ENCODE measurements around the gene GPR32. TPM values are rescaled to one million over a fixed set of nuclear protein-coding genes. Genes with fewer than 3 reads are reported as not detected.
"Not testable (repeated sequence)": the region's sequence is repeated elsewhere in the genome, so short reads cannot be mapped to it uniquely, and the experiment has no call there.

GPR32 gene
- total RNA-seq, 6 donors from 2014 or later, result not detected

GRCh38 chr19:50764409-50764808 lies 5.9 kb upstream of the GPR32 start:
- H3K36me3 ChIP-seq, result no peaks in the 10 kb centered on the region
- ATAC-seq (ENCODE audit: low FRiP score in 2 of 2), result no peak
- H3K27me3 ChIP-seq, result no peaks in the 10 kb centered on the region
- H3K4me3 ChIP-seq, result no peak overlapping the region
- WGBS, 2 donors, result 59 to 78% methylated on average over 6 to 7 of the region's 7 CpGs
- no peak for DNase-seq
- peaks cover 0 to 5% (median 0%) of the 10 kb centered on the region in 4 donors for H3K9me3 ChIP-seq
- no peaks in the 10 kb centered on the region for H3K4me1 ChIP-seq
- H3K27ac ChIP-seq, result no peak overlapping the region
- TF ChIP-seq CTCF (IDR thresholded peaks at IDR 0.05) (no peak), POLR2AphosphoS5 (IDR thresholded peaks at IDR 0.05) (no peak), POLR2A (IDR thresholded peaks at IDR 0.05) (no peak), EP300 (IDR thresholded peaks at IDR 0.05) (no peak)

GRCh38 chr19:50766746-50767145 lies 3.5 kb upstream of the GPR32 start:
- not testable (repeated sequence) for DNase-seq; H3K9me3 ChIP-seq; H3K4me1 ChIP-seq; H3K27ac ChIP-seq; H3K4me3 ChIP-seq; ATAC-seq (ENCODE audit: low FRiP score in 2 of 2); H3K36me3 ChIP-seq; H3K27me3 ChIP-seq
- 81 to 83% methylated on average over 8 to 12 of the region's 12 CpGs for WGBS, 2 donors

GRCh38 chr19:50767263-50767662 lies 3.0 kb upstream of the GPR32 start:
- not testable (repeated sequence) for H3K36me3 ChIP-seq; H3K4me3 ChIP-seq; DNase-seq; ATAC-seq (ENCODE audit: low FRiP score in 2 of 2); H3K4me1 ChIP-seq; H3K27ac ChIP-seq; H3K9me3 ChIP-seq; H3K27me3 ChIP-seq
- WGBS, 2 donors, result 38 to 41% methylated on average over 5 of the region's 5 CpGs

- TF ChIP-seq EP300 (IDR thresholded peaks at IDR 0.05), result no peak
- 51 to 58% methylated on average over 5 of the region's 5 CpGs for WGBS, 2 donors
- Histone ChIP-seq H3K36me3 (no peaks in the 10 kb centered on the region), H3K27ac (no peak overlapping the region), H3K4me1 (no peaks in the 10 kb centered on the region), H3K27me3 (no peaks in the 10 kb centered on the region), H3K9me3 (peaks cover 0 to 3% (median 0%) of the 10 kb centered on the region in 4 donors), H3K4me3 (no peak overlapping the region)
- ATAC-seq (ENCODE audit: low FRiP score in 2 of 2), result no peak
- no peak for DNase-seq
These were observed 2.0 kb upstream of the GPR32 start for GRCh38 chr19:50768277-50768676.

GRCh38 chr19:50770888-50771287 lies 624 bp downstream of the GPR32 start:
- TF ChIP-seq EP300 (IDR thresholded peaks at IDR 0.05) (no peak), CTCF (IDR thresholded peaks at IDR 0.05) (no peak), POLR2AphosphoS5 (IDR thresholded peaks at IDR 0.05) (no peak), POLR2A (IDR thresholded peaks at IDR 0.05) (no peak)
- ATAC-seq (ENCODE audit: low FRiP score in 2 of 2), result peak in 1 of 2 donors; percentile 51
- Histone ChIP-seq H3K4me1 (no peaks in the 10 kb centered on the region), H3K27me3 (no peaks in the 10 kb centered on the region), H3K4me3 (no peak overlapping the region), H3K36me3 (no peaks in the 10 kb centered on the region), H3K27ac (no peak overlapping the region), H3K9me3 (peaks cover 0 to 3% (median 0%) of the 10 kb centered on the region in 4 donors)
- no peak for DNase-seq
- WGBS, 2 donors, result 81 to 84% methylated on average over 12 to 13 of the region's 13 CpGs

- H3K9me3 ChIP-seq, result peaks cover 0 to 9% (median 4%) of the 10 kb centered on the region in 4 donors
- no peak for DNase-seq
- ATAC-seq (ENCODE audit: low FRiP score in 2 of 2), result no peak
- TF ChIP-seq POLR2A (IDR thresholded peaks at IDR 0.05) (no peak), EP300 (IDR thresholded peaks at IDR 0.05) (no peak), CTCF (IDR thresholded peaks at IDR 0.05) (no peak), POLR2AphosphoS5 (IDR thresholded peaks at IDR 0.05) (no peak)
- 33 to 40% methylated on average over 2 of the region's 2 CpGs for WGBS, 2 donors
- no peaks in the 10 kb centered on the region for H3K4me1 ChIP-seq
- H3K4me3 ChIP-seq, result no peak overlapping the region
- H3K27ac ChIP-seq, result no peak overlapping the region
- no peaks in the 10 kb centered on the region for H3K36me3 ChIP-seq
- peaks cover 0 to 4% (median 1%) of the 10 kb centered on the region in 4 donors for H3K27me3 ChIP-seq
These were observed 2.2 kb downstream of the GPR32 start for GRCh38 chr19:50772476-50772875.

- H3K9me3 ChIP-seq; H3K27me3 ChIP-seq; ATAC-seq (ENCODE audit: low FRiP score in 2 of 2); DNase-seq; H3K4me1 ChIP-seq; H3K4me3 ChIP-seq; H3K27ac ChIP-seq; H3K36me3 ChIP-seq: not testable (repeated sequence)
- 65 to 84% methylated on average over 2 to 3 of the region's 3 CpGs for WGBS, 2 donors
These were observed 2.6 kb downstream of the GPR32 start for GRCh38 chr19:50772912-50773311.

- not testable (repeated sequence) for H3K36me3 ChIP-seq; H3K27ac ChIP-seq; ATAC-seq (ENCODE audit: low FRiP score in 2 of 2); H3K9me3 ChIP-seq; H3K4me3 ChIP-seq; DNase-seq; H3K4me1 ChIP-seq
- peaks cover 0 to 12% (median 6%) of the 10 kb centered on the region in 4 donors for H3K27me3 ChIP-seq
- 52 to 71% methylated on average over 5 to 7 of the region's 7 CpGs for WGBS, 2 donors
These were observed 3.2 kb downstream of the GPR32 start for GRCh38 chr19:50773454-50773853.
